Liver (tissue), 9 donors: Measurements from ENCODE around the gene SLC22A6. TPM values are rescaled to one million over a fixed set of nuclear protein-coding genes. Genes with fewer than 3 reads are reported as not detected.

Source experiments
- DNase-seq: peaks from one replicate; pipeline ENCODE4 v3.0.0-alpha.2; 2017; ENCODE audit warnings: low spot score
- H3K27ac ChIP-seq, 2 donors: one replicate each; pipeline ENCODE4 v1.7.0; 2013; ENCODE audit warnings: inconsistent platforms in 2 of 2, low read length in 2 of 2, control low read depth in 1 of 2, low read depth in 1 of 2, mild to moderate bottlenecking in 1 of 2
- H3K27me3 ChIP-seq, 4 donors: one replicate each; pipeline versions ENCODE4 v1.6.1 to v1.7.0; 2013; ENCODE audit warnings: low read length in 3 of 4, inconsistent platforms in 1 of 4, mild to moderate bottlenecking in 1 of 4, moderate library complexity in 1 of 4; ENCODE audit not compliant: control insufficient read depth in 4 of 4, insufficient read depth in 4 of 4
- H3K36me3 ChIP-seq, 4 donors: one replicate each; pipeline versions ENCODE4 v1.6.1 to v1.7.0; 2013; ENCODE audit warnings: low read length in 3 of 4, mild to moderate bottlenecking in 3 of 4, low read depth in 1 of 4, moderate library complexity in 1 of 4; ENCODE audit not compliant: control insufficient read depth in 4 of 4, insufficient read depth in 3 of 4
- H3K4me1 ChIP-seq, 4 donors: one replicate each; pipeline versions ENCODE4 v1.6.1 to v1.7.0; 2013; ENCODE audit warnings: low read length in 3 of 4, mild to moderate bottlenecking in 3 of 4, moderate library complexity in 1 of 4; ENCODE audit not compliant: control insufficient read depth in 4 of 4, insufficient read depth in 4 of 4
- H3K4me3 ChIP-seq, 3 donors: one replicate each; pipeline versions ENCODE4 v1.6.1 to v1.7.0; 2013; ENCODE audit warnings: low read length in 3 of 3, control low read depth in 1 of 3, low read depth in 1 of 3, mild to moderate bottlenecking in 1 of 3
- H3K9ac ChIP-seq, 2 donors: one replicate each; pipeline ENCODE4 v1.7.0; 2013; ENCODE audit warnings: low read length in 2 of 2, mild to moderate bottlenecking in 2 of 2, moderate library complexity in 2 of 2, control low read depth in 1 of 2, low read depth in 1 of 2
- H3K9me3 ChIP-seq, 4 donors: one replicate each; pipeline versions ENCODE4 v1.6.1 to v1.7.0; 2013; ENCODE audit warnings: low read length in 3 of 4; ENCODE audit not compliant: control insufficient read depth in 4 of 4
- EGR1 ChIP-seq, 2 donors: IDR thresholded peaks; 2 replicates each; pipeline ENCODE4 v1.6.1; 2016 to 2018; ENCODE audit warnings: antibody characterized with exemption in 2 of 2, low read depth in 2 of 2
- GABPA ChIP-seq, 2 donors: IDR thresholded peaks in 1 of 2; conservative IDR thresholded peaks in 1 of 2; 2 replicates each; pipeline ENCODE4 v1.6.1; 2016; ENCODE audit warnings: antibody characterized with exemption in 2 of 2, mild to moderate bottlenecking in 1 of 2, moderate library complexity in 1 of 2
- HNF4A ChIP-seq, 2 donors: conservative IDR thresholded peaks; 2 replicates each; pipeline ENCODE4 v1.6.1; 2016; ENCODE audit warnings: antibody characterized with exemption in 2 of 2, mild to moderate bottlenecking in 2 of 2
- JUND ChIP-seq, 2 donors: IDR thresholded peaks; 2 replicates each; pipeline ENCODE4 v1.6.1; 2016; ENCODE audit warnings: antibody characterized with exemption in 2 of 2
- MAX ChIP-seq: IDR thresholded peaks from 2 replicates; pipeline ENCODE4 v1.6.1; 2016; ENCODE audit warnings: antibody characterized with exemption
- NR2F2 ChIP-seq: IDR thresholded peaks from 2 replicates; pipeline ENCODE4 v1.6.1; 2016; ENCODE audit warnings: antibody characterized with exemption
- RAD21 ChIP-seq, 2 donors: IDR thresholded peaks; 2 replicates each; pipeline ENCODE4 v1.6.1; 2016; ENCODE audit warnings: antibody characterized with exemption in 2 of 2, mild to moderate bottlenecking in 2 of 2
- REST ChIP-seq: IDR thresholded peaks from 2 replicates; pipeline ENCODE4 v1.6.1; 2016; ENCODE audit warnings: antibody characterized with exemption, mild to moderate bottlenecking
- RXRA ChIP-seq, 2 donors: IDR thresholded peaks; 2 replicates each; pipeline ENCODE4 v1.6.1; 2017 to 2018; ENCODE audit warnings: antibody characterized with exemption in 2 of 2, mild to moderate bottlenecking in 1 of 2
- TAF1 ChIP-seq: conservative IDR thresholded peaks from 2 replicates; pipeline ENCODE4 v1.6.1; 2016; ENCODE audit warnings: antibody characterized with exemption, mild to moderate bottlenecking
- YY1 ChIP-seq: IDR thresholded peaks from 2 replicates; pipeline ENCODE4 v1.6.1; 2016; ENCODE audit warnings: antibody characterized with exemption, mild to moderate bottlenecking
- ZBTB33 ChIP-seq: IDR thresholded peaks from 2 replicates; pipeline ENCODE4 v1.6.1; 2016; ENCODE audit warnings: antibody characterized with exemption
- WGBS: extraction: QIAGEN DNeasy Blood & Tissue Kit; methylation state at CpG from one replicate; pipeline ENCODE4 v1.1.7; 2013; 5-methylcytosine and 5-hydroxymethylcytosine counted together
- polyA plus RNA-seq, 2 donors: library from polyadenylated mRNA; stranded (reverse) in 1 of 2; unstranded in 1 of 2; fragments of 200-250 nt in 1 of 2; fragments of >200 nt in 1 of 2; fragmentation: Nextera tagmentation in 1 of 2; extraction: Ambion mirVana in 1 of 2; gene quantifications; one replicate each; pipeline versions ENCODE4 v1.2.1 to v1.2.3, GENCODE V29; 2013 to 2015
- total RNA-seq, 2 donors: library from RNA; depleted of rRNA; stranded (reverse); fragments of >200 nt; gene quantifications; one replicate each; pipeline ENCODE4 v1.2.3, GENCODE V29; 2014
- donor health status: healthy.
- donor health status: healthy.
- donor health status: healthy.
- donor health status: healthy.
- donor health status: healthy.

The SLC22A6 gene
- total and polyA plus RNA-seq, 4 donors, result not detected

- TF ChIP-seq RXRA (IDR thresholded peaks at IDR 0.05), result no peak
- no peak for TF ChIP-seq YY1
- TF ChIP-seq GABPA (IDR thresholded peaks at IDR 0.05 in 1 of 2, conservative IDR thresholded peaks at IDR 0.05 in 1 of 2), result no peak
- no peak for TF ChIP-seq MAX
- TF ChIP-seq TAF1, result no peak
- no peak for TF ChIP-seq ZBTB33
- TF ChIP-seq NR2F2, result no peak
- no peak for TF ChIP-seq JUND (IDR thresholded peaks at IDR 0.05)
- TF ChIP-seq HNF4A (conservative IDR thresholded peaks at IDR 0.05), result no peak
- TF ChIP-seq EGR1 (IDR thresholded peaks at IDR 0.05; ENCODE audit: low read depth in 2 of 2), result no peak
- no peak for TF ChIP-seq RAD21 (IDR thresholded peaks at IDR 0.05)
- 81% methylated on average over 9 of the region's 9 CpGs for WGBS
These were observed 16.7 kb upstream of the SLC22A6 start for GRCh38 chr11:63001456-63001855.

GRCh38 chr11:62999649-63000048 lies 14.9 kb upstream of the SLC22A6 start:
- no peak for DNase-seq

More at GRCh38 chr11:63001456-63001855, 16.7 kb upstream of the SLC22A6 start:
- H3K4me1 ChIP-seq, result no peaks in the 10 kb centered on the region
- no peaks in the 10 kb centered on the region for H3K27me3 ChIP-seq
- H3K9ac ChIP-seq, result no peak overlapping the region
- H3K4me3 ChIP-seq, result no peak overlapping the region
- no peaks in the 10 kb centered on the region for H3K36me3 ChIP-seq
- no peak for DNase-seq
- H3K9me3 ChIP-seq, result no peaks in the 10 kb centered on the region
- H3K27ac ChIP-seq, result no peak overlapping the region

More at GRCh38 chr11:62999649-63000048, 14.9 kb upstream of the SLC22A6 start:
- no peaks in the 10 kb centered on the region for H3K4me1 ChIP-seq
- no peak overlapping the region for H3K27ac ChIP-seq
- no peak overlapping the region for H3K9ac ChIP-seq
- peak in 1 of 2 donors; percentile 54 for TF ChIP-seq HNF4A (conservative IDR thresholded peaks at IDR 0.05)
- TF ChIP-seq REST, result no peak
- no peak overlapping the region for H3K4me3 ChIP-seq
- H3K9me3 ChIP-seq, result no peaks in the 10 kb centered on the region
- WGBS, result 48% methylated on average over 7 of the region's 7 CpGs
- no peaks in the 10 kb centered on the region for H3K36me3 ChIP-seq
- peaks cover 0 to 2% (median 0%) of the 10 kb centered on the region in 4 donors for H3K27me3 ChIP-seq
